DMS79 treated with DMSO at 0.1 percent for 48 hours (cell line): ENCODE measurements around the gene SRPK3.

Experiments used
- DNase-seq: peaks from one replicate; lab custom pipeline; 2025; lab: John Stamatoyannopoulos, UW

SRPK3 gene

DNA sequence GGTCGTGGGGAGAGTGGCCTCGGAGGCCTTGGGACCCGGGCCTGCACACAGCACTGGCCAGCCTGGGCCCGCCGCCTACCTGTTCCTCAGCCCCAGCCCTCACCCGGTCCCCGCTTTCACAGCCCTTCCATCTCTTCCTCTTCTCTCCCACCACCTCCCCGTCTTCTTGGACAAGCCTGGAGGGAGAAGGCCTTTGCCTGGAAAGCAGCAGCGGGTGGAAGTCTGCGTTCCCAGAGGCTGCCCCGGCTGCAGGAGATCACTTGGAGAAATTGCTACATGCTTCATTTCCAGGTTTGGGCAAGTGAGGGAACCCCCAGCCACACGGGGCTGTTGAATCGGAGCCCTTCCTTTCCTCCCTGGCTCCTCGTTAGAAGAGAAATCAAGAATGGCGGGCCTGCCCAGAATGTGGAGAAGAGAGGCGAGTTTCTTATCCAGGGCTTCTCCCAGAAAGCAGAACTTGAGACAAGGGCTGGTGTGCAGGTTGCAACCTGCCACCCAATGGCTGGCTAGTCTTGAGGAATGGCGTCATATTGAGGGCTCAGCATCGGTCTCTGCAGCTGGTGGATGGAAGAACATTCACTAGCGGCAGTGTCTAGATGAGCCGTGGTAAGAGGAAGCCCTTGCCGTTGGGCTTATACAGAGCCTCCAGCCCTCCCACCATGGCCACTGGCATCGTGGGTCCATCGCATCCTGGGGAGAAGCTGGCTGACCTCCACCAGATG, 50.7 kb downstream of the SRPK3 start:
- DNase-seq, result no peak

DNA sequence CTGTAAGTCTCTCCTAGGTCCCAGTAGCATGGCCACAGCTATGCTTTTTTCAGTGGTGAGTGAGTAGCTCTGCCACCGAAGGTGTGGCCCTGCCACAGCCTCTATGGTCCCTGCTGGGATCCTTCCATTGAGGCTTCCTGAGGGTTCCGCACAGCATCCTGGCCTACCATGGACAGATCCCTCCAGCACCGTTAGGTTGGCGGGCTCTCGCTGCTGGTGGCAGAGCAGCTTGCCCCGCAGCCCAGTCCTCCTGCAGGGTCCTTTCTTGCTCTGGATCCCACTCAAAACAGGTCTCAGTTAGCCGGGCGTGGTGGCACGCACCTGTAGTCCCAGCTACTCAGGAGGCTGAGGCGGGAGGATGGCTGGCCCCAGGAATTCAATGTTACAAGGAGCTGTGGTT, 51.9 kb downstream of the SRPK3 start:
- DNase-seq, result no peak
